HEK293 (cell line): ENCODE results near the gene HS3ST5.

Experiments used
- CTCF ChIA-PET: fragments of 350-600 bp; formaldehyde crosslinking; extraction: SDS; loops from one replicate; lab custom pipeline; 2021; ENCODE audit warnings: antibody characterized with exemption; lab: Yijun Ruan, JAX
- POLR2A ChIA-PET: fragments of 300-600 bp; formaldehyde crosslinking; extraction: SDS; loops from one replicate; lab custom pipeline; 2020; ENCODE audit warnings: antibody characterized with exemption, inconsistent platforms; lab: Yijun Ruan, JAX
- H3K27ac ChIP-seq: fragments of 200-500 bp; sonication (Bioruptor generic); 2 replicates; pipeline ENCODE4 v1.5.1; 2014; ENCODE audit warnings: low read depth, low read length, control low read depth, inconsistent platforms; ENCODE audit errors: extremely low read depth
- H3K36me3 ChIP-seq, 2 experiments: fragments of 200-500 bp in 1 of 2; sonication (Bioruptor generic) in 1 of 2; 1 replicate in 1 of 2; 2 replicates in 1 of 2; pipeline ENCODE4 v1.5.1; 2014 to 2017; ENCODE audit warnings: inconsistent platforms in 2 of 2, low read length in 2 of 2; ENCODE audit not compliant: control insufficient read depth in 2 of 2, insufficient read depth in 1 of 2
- H3K4me1 ChIP-seq: fragments of 200-500 bp; sonication (Bioruptor generic); 2 replicates; pipeline ENCODE4 v1.5.1; 2014; ENCODE audit warnings: mild to moderate bottlenecking, low read length, inconsistent platforms; ENCODE audit not compliant: control insufficient read depth, insufficient read depth
- H3K4me3 ChIP-seq: 2 replicates; pipeline ENCODE4 v1.5.1; 2011; ENCODE audit warnings: low read depth, mild to moderate bottlenecking, control low read depth, low read length, moderate library complexity
- H3K9me3 ChIP-seq: fragments of 200-500 bp; sonication (Bioruptor generic); 2 replicates; pipeline ENCODE4 v1.5.1; 2014; ENCODE audit warnings: low read depth, low read length, inconsistent platforms; ENCODE audit not compliant: control insufficient read depth, insufficient read depth
- AEBP2 ChIP-seq: fragments of 450-650 bp; formaldehyde crosslinking; IDR thresholded peaks from 2 replicates; pipeline ENCODE4 v1.5.1; 2016; ENCODE audit warnings: missing biosample characterization, missing genetic modification characterization, borderline replicate concordance
- BCL11B ChIP-seq: fragments of 450-650 bp; formaldehyde crosslinking; IDR thresholded peaks from 2 replicates; pipeline ENCODE4 v1.5.1; 2016; ENCODE audit warnings: low read depth, missing biosample characterization, missing genetic modification characterization
- EGR2 ChIP-seq: fragments of 450-650 bp; formaldehyde crosslinking; IDR thresholded peaks from 2 replicates; pipeline ENCODE4 v1.5.1; 2016; ENCODE audit warnings: low read depth, missing biosample characterization, missing genetic modification characterization
- GFI1B ChIP-seq: fragments of 450-650 bp; formaldehyde crosslinking; IDR thresholded peaks from 2 replicates; pipeline ENCODE4 v1.5.1; 2016; ENCODE audit warnings: missing biosample characterization, missing genetic modification characterization
- KLF17 ChIP-seq: fragments of 450-650 bp; formaldehyde crosslinking; IDR thresholded peaks from 2 replicates; pipeline ENCODE4 v1.5.1; 2016; ENCODE audit warnings: missing biosample characterization, missing genetic modification characterization
- SALL2 ChIP-seq: fragments of 450-650 bp; formaldehyde crosslinking; IDR thresholded peaks from 2 replicates; pipeline ENCODE4 v1.5.0; 2017; ENCODE audit warnings: missing biosample characterization, mild to moderate bottlenecking, missing genetic modification characterization, borderline replicate concordance
- ZNF10 ChIP-seq: fragments of 450-650 bp; formaldehyde crosslinking; IDR thresholded peaks from 2 replicates; pipeline ENCODE4 v1.5.1; 2017; ENCODE audit warnings: missing biosample characterization, missing genetic modification characterization
- ZNF133 ChIP-seq: fragments of 450-650 bp; formaldehyde crosslinking; IDR thresholded peaks from 2 replicates; pipeline ENCODE4 v1.5.1; 2016; ENCODE audit warnings: missing biosample characterization, missing genetic modification characterization
- ZNF214 ChIP-seq: fragments of 450-650 bp; formaldehyde crosslinking; IDR thresholded peaks from 2 replicates; pipeline ENCODE4 v1.5.1; 2017; ENCODE audit warnings: missing biosample characterization, mild to moderate bottlenecking, missing genetic modification characterization, borderline replicate concordance
- ZNF266 ChIP-seq: fragments of 450-650 bp; formaldehyde crosslinking; IDR thresholded peaks from 2 replicates; pipeline ENCODE4 v1.5.1; 2016; ENCODE audit warnings: missing biosample characterization, missing genetic modification characterization, low read depth
- ZNF302 ChIP-seq: fragments of 450-650 bp; formaldehyde crosslinking; IDR thresholded peaks from 2 replicates; pipeline ENCODE4 v1.5.1; 2016; ENCODE audit warnings: missing biosample characterization, missing genetic modification characterization, low read depth
- ZNF426 ChIP-seq: fragments of 450-650 bp; formaldehyde crosslinking; IDR thresholded peaks from 2 replicates; pipeline ENCODE4 v1.5.1; 2017; ENCODE audit warnings: missing biosample characterization, missing genetic modification characterization, mild to moderate bottlenecking, inconsistent platforms, moderate library complexity
- ZNF513 ChIP-seq: fragments of 450-650 bp; IDR thresholded peaks from 2 replicates; pipeline ENCODE4 v1.5.1; 2018; ENCODE audit warnings: missing biosample characterization, missing genetic modification characterization
- ZNF521 ChIP-seq: fragments of 450-650 bp; formaldehyde crosslinking; IDR thresholded peaks from 2 replicates; pipeline ENCODE4 v1.5.1; 2017; ENCODE audit warnings: missing biosample characterization, mild to moderate bottlenecking, missing genetic modification characterization
- ZNF530 ChIP-seq: fragments of 450-650 bp; formaldehyde crosslinking; IDR thresholded peaks from 2 replicates; pipeline ENCODE4 v1.5.1; 2016; ENCODE audit warnings: low read depth, missing biosample characterization, missing genetic modification characterization
- ZNF558 ChIP-seq: fragments of 450-650 bp; formaldehyde crosslinking; IDR thresholded peaks from 2 replicates; pipeline ENCODE4 v1.5.1; 2016; ENCODE audit warnings: missing biosample characterization, missing genetic modification characterization
- ZNF654 ChIP-seq: fragments of 450-650 bp; formaldehyde crosslinking; IDR thresholded peaks from 2 replicates; pipeline ENCODE4 v1.5.1; 2016; ENCODE audit warnings: low read depth, missing biosample characterization, missing genetic modification characterization
- ZNF660 ChIP-seq: fragments of 450-650 bp; IDR thresholded peaks from 2 replicates; pipeline ENCODE4 v1.5.1; 2018; ENCODE audit warnings: missing biosample characterization, mild to moderate bottlenecking, missing genetic modification characterization
- ZSCAN23 ChIP-seq: fragments of 450-650 bp; formaldehyde crosslinking; IDR thresholded peaks from 2 replicates; pipeline ENCODE4 v1.5.1; 2016; ENCODE audit warnings: missing biosample characterization, missing genetic modification characterization

HS3ST5 gene

GRCh38 chr6:114310053-114310452 is 32.8 kb downstream of the HS3ST5 start:
- Histone ChIP-seq H3K36me3 (no peaks in the 10 kb centered on the region), H3K4me3 (no peak overlapping the region), H3K9me3 (no peaks in the 10 kb centered on the region), H3K27ac (no peak overlapping the region), H3K4me1 (no peaks in the 10 kb centered on the region)
- CTCF ChIA-PET: no interaction called here
- POLR2A ChIA-PET: no interaction called here
- TF ChIP-seq BCL11B (tag by site-specific recombination): no peak
- no peak for TF ChIP-seq ZSCAN23
- no peak for TF ChIP-seq ZNF10 (tag by site-specific recombination)
- no peak for TF ChIP-seq ZNF558 (tag by site-specific recombination)
- TF ChIP-seq ZNF521 (tag by site-specific recombination): no peak
- no peak for TF ChIP-seq ZNF660 (tag by site-specific recombination)
- no peak for TF ChIP-seq ZNF214
- no peak for TF ChIP-seq ZNF654 (tag by site-specific recombination)
- TF ChIP-seq ZNF133: no peak
- TF ChIP-seq ZNF426: no peak
- no peak for TF ChIP-seq ZNF530 (tag by site-specific recombination)
- no peak for TF ChIP-seq ZNF513 (tag by site-specific recombination)
- no peak for TF ChIP-seq SALL2 (tag by site-specific recombination)
- TF ChIP-seq KLF17: no peak
- no peak for TF ChIP-seq ZNF302

GRCh38 chr6:114304304-114304887 is 38.4 kb downstream of the HS3ST5 start:
- Histone ChIP-seq H3K27ac (no peak overlapping the region), H3K4me3 (no peak overlapping the region), H3K9me3 (no peaks in the 10 kb centered on the region), H3K36me3 (no peaks in the 10 kb centered on the region), H3K4me1 (no peaks in the 10 kb centered on the region)
- TF ChIP-seq ZNF133 (no peak), ZNF266 (no peak), EGR2 (tag by site-specific recombination) (no peak), AEBP2 (no peak), BCL11B (tag by site-specific recombination) (no peak)
- ChIA-PET CTCF (interaction anchor here (0.5 to 4.5 kb wide), 29 partner anchors 10 to 407 kb away, joined by 3 to 41 read pairs (median 4); partner anchors contain the start of gene HS3ST5), POLR2A (no interaction called here)

- Histone ChIP-seq H3K4me3 (no peak overlapping the region), H3K9me3 (no peaks in the 10 kb centered on the region), H3K4me1 (no peaks in the 10 kb centered on the region), H3K27ac (no peak overlapping the region), H3K36me3 (no peaks in the 10 kb centered on the region)
- ChIA-PET POLR2A (no interaction called here), CTCF (interaction anchor here (1.1 to 4.5 kb wide), 5 partner anchors 8 to 307 kb away, joined by 3 to 41 read pairs (median 5); no protein-coding TSS in a partner anchor)
- TF ChIP-seq GFI1B (tag by site-specific recombination) (no peak), ZNF521 (tag by site-specific recombination) (no peak)
These were observed 41.1 kb downstream of the HS3ST5 start for GRCh38 chr6:114301596-114302219.
